Uterus (tissue), 4 donors: Measurements from ENCODE around the gene JMJD4. TPM values are rescaled to one million over a fixed set of nuclear protein-coding genes. Genes with fewer than 3 reads are reported as not detected.

ENCODE experiments used
- DNase-seq, 2 donors: peaks; one replicate each; pipeline ENCODE4 v3.0.0-alpha.2; 2019 to 2020
- H3K27ac ChIP-seq, 2 donors: fragments of 200-600 bp; sonication (generic); 1 replicate in 1 of 2; 2 replicates in 1 of 2; pipeline ENCODE4 v1.5.1; 2016 to 2018
- H3K27me3 ChIP-seq, 2 donors: fragments of 200-600 bp; sonication (generic); one replicate each; pipeline ENCODE4 v1.5.1; 2018 to 2019; ENCODE audit warnings: control low read depth in 1 of 2
- H3K36me3 ChIP-seq, 2 donors: fragments of 200-600 bp; sonication (generic); one replicate each; pipeline ENCODE4 v1.5.1; 2019; ENCODE audit warnings: control low read depth in 1 of 2
- H3K4me1 ChIP-seq, 2 donors: fragments of 200-600 bp; sonication (generic); one replicate each; pipeline ENCODE4 v1.5.1; 2018 to 2019; ENCODE audit warnings: control low read depth in 1 of 2
- H3K4me3 ChIP-seq, 2 donors: fragments of 200-600 bp; sonication (generic); 1 replicate in 1 of 2; 2 replicates in 1 of 2; pipeline ENCODE4 v1.5.1; 2018 to 2019; ENCODE audit warnings: mild to moderate bottlenecking in 1 of 2
- H3K9me3 ChIP-seq, 2 donors: fragments of 200-600 bp; sonication (generic); one replicate each; pipeline ENCODE4 v1.5.1; 2019; ENCODE audit warnings: control low read depth in 1 of 2
- CTCF ChIP-seq, 4 experiments: fragments of 200-600 bp in 2 of 4; fragments of 450-650 bp in 2 of 4; sonication (generic) in 2 of 4; IDR thresholded peaks; one replicate each; pipeline ENCODE4 v1.5.1; 2016 to 2019; ENCODE audit warnings: antibody characterized with exemption in 4 of 4, mild to moderate bottlenecking in 2 of 4, moderate library complexity in 1 of 4
- POLR2A ChIP-seq, 2 donors: fragments of 450-650 bp; IDR thresholded peaks; one replicate each; pipeline ENCODE4 v1.6.1; 2016; ENCODE audit warnings: antibody characterized with exemption in 2 of 2, mild to moderate bottlenecking in 1 of 2, moderate library complexity in 1 of 2
- intact Hi-C: fragments of 100-400 bp; cut with DNase I; formaldehyde crosslinking; loops from one replicate; pipeline ENCODE4 v1.15.1; 2023; ENCODE audit warnings: low total_unique reads
- total RNA-seq, 4 donors: library from RNA; depleted of rRNA in 3 of 4; stranded (reverse); fragments of >200 nt in 3 of 4; gene quantifications; one replicate each; pipeline versions ENCODE4 v1.1.0 to v1.2.4, GENCODE V29; 2014 to 2023
- donor health status: DM: yes; HTN: yes; CAD: no.

The JMJD4 gene
- total RNA-seq, 4 donors from 2014 or later, result 5.0 to 29.6 (median 15.7) TPM

- DNase-seq, result no peak
- TF ChIP-seq CTCF (IDR thresholded peaks at IDR 0.05), result no peak
- TF ChIP-seq POLR2A (IDR thresholded peaks at IDR 0.05), result no peak
- Histone ChIP-seq H3K27ac (no peak overlapping the region), H3K27me3 (no peaks in the 10 kb centered on the region), H3K36me3 (no peaks in the 10 kb centered on the region), H3K4me1 (no peaks in the 10 kb centered on the region), H3K4me3 (no peak overlapping the region), H3K9me3 (no peaks in the 10 kb centered on the region)
- intact Hi-C loops, result loop anchor here (10.0 kb wide), 1 partner anchor 306 kb away; no protein-coding TSS in a partner anchor
These were observed 33.5 kb upstream of the JMJD4 start for GRCh38 chr1:227768640-227769039.

GRCh38 chr1:227768125-227768439, 33.0 kb upstream of the JMJD4 start:
- no peak for DNase-seq
- H3K36me3 ChIP-seq, result no peaks in the 10 kb centered on the region
- H3K4me3 ChIP-seq, result no peak overlapping the region
- H3K9me3 ChIP-seq, result no peaks in the 10 kb centered on the region
- no peaks in the 10 kb centered on the region for H3K27me3 ChIP-seq
- peaks cover 0 to 2% of the 10 kb centered on the region in 2 donors for H3K4me1 ChIP-seq
- no peak overlapping the region for H3K27ac ChIP-seq
- no peak for TF ChIP-seq POLR2A (IDR thresholded peaks at IDR 0.05)
- TF ChIP-seq CTCF (IDR thresholded peaks at IDR 0.05), result no peak
- intact Hi-C loops, result loop anchor here (10.0 kb wide), 1 partner anchor 307 kb away; no protein-coding TSS in a partner anchor

- no peak overlapping the region for H3K27ac ChIP-seq
- no peaks in the 10 kb centered on the region for H3K27me3 ChIP-seq
- H3K4me1 ChIP-seq, result peaks cover 0 to 5% of the 10 kb centered on the region in 2 donors
- intact Hi-C loops, result loop anchor here (10.0 kb wide), 1 partner anchor 307 kb away; no protein-coding TSS in a partner anchor
- H3K9me3 ChIP-seq, result no peaks in the 10 kb centered on the region
- H3K4me3 ChIP-seq, result no peak overlapping the region
- DNase-seq, result no peak
- H3K36me3 ChIP-seq, result no peaks in the 10 kb centered on the region
- no peak for TF ChIP-seq POLR2A (IDR thresholded peaks at IDR 0.05)
- no peak for TF ChIP-seq CTCF (IDR thresholded peaks at IDR 0.05)
These were observed 32.5 kb upstream of the JMJD4 start for GRCh38 chr1:227767401-227768124.

- H3K27ac ChIP-seq, result no peak overlapping the region
- intact Hi-C loops, result loop anchor here (10.0 kb wide), 1 partner anchor 308 kb away; no protein-coding TSS in a partner anchor
- DNase-seq, result no peak
- no peaks in the 10 kb centered on the region for H3K36me3 ChIP-seq
- no peaks in the 10 kb centered on the region for H3K27me3 ChIP-seq
- peaks cover 0 to 5% of the 10 kb centered on the region in 2 donors for H3K4me1 ChIP-seq
- no peaks in the 10 kb centered on the region for H3K9me3 ChIP-seq
- TF ChIP-seq POLR2A (IDR thresholded peaks at IDR 0.05) (no peak), CTCF (IDR thresholded peaks at IDR 0.05) (no peak)
- no peak overlapping the region for H3K4me3 ChIP-seq
These were observed 31.7 kb upstream of the JMJD4 start for GRCh38 chr1:227766653-227767277.

- H3K4me1 ChIP-seq, result peaks cover 0 to 5% of the 10 kb centered on the region in 2 donors
- no peak for TF ChIP-seq POLR2A (IDR thresholded peaks at IDR 0.05)
- no peak for TF ChIP-seq CTCF (IDR thresholded peaks at IDR 0.05)
- no peaks in the 10 kb centered on the region for H3K9me3 ChIP-seq
- no peaks in the 10 kb centered on the region for H3K27me3 ChIP-seq
- no peak for DNase-seq
- H3K4me3 ChIP-seq, result no peak overlapping the region
- H3K27ac ChIP-seq, result no peak overlapping the region
- no peaks in the 10 kb centered on the region for H3K36me3 ChIP-seq
- intact Hi-C loops, result loop anchor here (10.0 kb wide), 1 partner anchor 309 kb away; no protein-coding TSS in a partner anchor
These were observed 31.0 kb upstream of the JMJD4 start for GRCh38 chr1:227766015-227766634.
